Measurements from ENCODE around the gene ITGBL1.

GRCh38 chr13:101623470-101624209 lies 171.2 kb downstream of the ITGBL1 start:
- TF ChIP-seq TAF1 (IDR thresholded peaks at IDR 0.05; ENCODE audit: borderline replicate concordance, low read depth, low read length) (no peak), POLR2AphosphoS5 (IDR thresholded peaks at IDR 0.05; ENCODE audit: low read depth, low read length) (no peak), POLR2A (IDR thresholded peaks at IDR 0.05; ENCODE audit: low read depth, low read length) (no peak)
